ENCODE measurements around the gene CYB5R4. TPM values are rescaled to one million over a fixed set of nuclear protein-coding genes. Genes with fewer than 3 reads are reported as not detected.

Gene CYB5R4
- total RNA-seq, 1 experiment from 2014 or later, result 12.5 TPM

- TF ChIP-seq NR2C2 (CRISPR knock-in tag; IDR thresholded peaks at IDR 0.05), result no peak
These were observed 46.9 kb upstream of the CYB5R4 start (continued) for GRCh38 chr6:83812595-83812994.

GRCh38 chr6:83815631-83816272 lies 43.7 kb upstream of the CYB5R4 start:
- no peak for ATAC-seq
- H3K9me3 Mint-ChIP-seq, result no peaks in the 10 kb centered on the region
- TF ChIP-seq ERG (CRISPR knock-in tag; IDR thresholded peaks at IDR 0.05) (no peak), GRHL2 (CRISPR knock-in tag; IDR thresholded peaks at IDR 0.05; ENCODE audit: insufficient replicate concordance, severe bottlenecking) (no peak), ESRRA (CRISPR knock-in tag; IDR thresholded peaks at IDR 0.05; ENCODE audit: borderline replicate concordance) (no peak), SMAD3 (CRISPR knock-in tag; IDR thresholded peaks at IDR 0.05; ENCODE audit: borderline replicate concordance) (no peak)
- no peak overlapping the region for H3K4me3 Mint-ChIP-seq
- DNase-seq (ENCODE audit: low spot score), result no peak
- ChIA-PET POLR2A (no interaction called here), CTCF (no interaction called here)
- no peaks in the 10 kb centered on the region for H3K36me3 Mint-ChIP-seq
- no peak overlapping the region for H3K27ac Mint-ChIP-seq
- H3K27me3 Mint-ChIP-seq (ENCODE audit: low read depth), result no peaks in the 10 kb centered on the region
- no peaks in the 10 kb centered on the region for H3K4me1 Mint-ChIP-seq

GRCh38 chr6:83822629-83823169 lies 36.8 kb upstream of the CYB5R4 start:
- DNase-seq (ENCODE audit: low spot score) (no peak), ATAC-seq (no peak)
- no peaks in the 10 kb centered on the region for H3K36me3 Mint-ChIP-seq
- no peak overlapping the region for H3K27ac Mint-ChIP-seq
- peaks cover 17% of the 10 kb centered on the region for H3K4me1 Mint-ChIP-seq
- H3K9me3 Mint-ChIP-seq, result peaks cover 9% of the 10 kb centered on the region
- H3K27me3 Mint-ChIP-seq (ENCODE audit: low read depth), result no peaks in the 10 kb centered on the region
- H3K4me3 Mint-ChIP-seq, result no peak overlapping the region
- CTCF ChIA-PET, result no interaction called here
- TF ChIP-seq NR1H2 (CRISPR knock-in tag; IDR thresholded peaks at IDR 0.05) (no peak), ATF6 (CRISPR knock-in tag; IDR thresholded peaks at IDR 0.05) (no peak), ZNF416 (CRISPR knock-in tag; IDR thresholded peaks at IDR 0.05) (no peak), ATF3 (CRISPR knock-in tag; conservative IDR thresholded peaks at IDR 0.05) (no peak), NFATC4 (CRISPR knock-in tag; IDR thresholded peaks at IDR 0.05) (no peak), PRDM15 (CRISPR knock-in tag; IDR thresholded peaks at IDR 0.05) (no peak), SMAD4 (CRISPR knock-in tag; IDR thresholded peaks at IDR 0.05) (no peak), ZNF219 (CRISPR knock-in tag; IDR thresholded peaks at IDR 0.05; ENCODE audit: borderline replicate concordance) (no peak), HMGA2 (CRISPR knock-in tag; IDR thresholded peaks at IDR 0.05) (no peak), AR (CRISPR knock-in tag; IDR thresholded peaks at IDR 0.05) (no peak), CTCF (IDR thresholded peaks at IDR 0.05) (no peak)
- POLR2A ChIA-PET, result no interaction called here
